Measurements from ENCODE around the gene PHF21A. TPM values are rescaled to one million over a fixed set of nuclear protein-coding genes. Genes with fewer than 3 reads are reported as not detected.

The PHF21A gene
- total and polyA plus RNA-seq, 10 of the 15 experiments (the other 5 are each of a cell fraction or from before 2014, with no cell fraction given), result 2.6 to 37.2 (median 16.0) TPM

GRCh38 chr11:45927332-45927683 is 193.9 kb downstream of the PHF21A start:
- Histone ChIP-seq H3K36me3 (ENCODE audit: control insufficient read depth in 2 of 2, insufficient read depth in 2 of 2, low read length in 1 of 2) (peaks cover 3 to 4% of the 10 kb centered on the region in 2 experiments; a peak in 1 of 4 replicates), H3K4me3 (no peak overlapping the region), H3K9ac (ENCODE audit: control insufficient read depth, insufficient read depth, low read length) (no peak overlapping the region), H3K9me3 (replicated peaks; ENCODE audit: control insufficient read depth, insufficient read depth, low read length) (no peaks in the 10 kb centered on the region; the same call in 2 of the 3 replicates), H3K27me3 (replicated peaks in 1 of 2; ENCODE audit: control insufficient read depth in 2 of 2, insufficient read depth in 2 of 2, low read length in 1 of 2) (peaks cover 4 to 14% of the 10 kb centered on the region in 2 experiments; a peak in 3 of 4 replicates), H3K27ac (ENCODE audit: control insufficient read depth, insufficient read depth) (no peak overlapping the region), H3K4me2 (ENCODE audit: control insufficient read depth, insufficient read depth) (no peak overlapping the region), H2AFZ (ENCODE audit: control insufficient read depth, low read depth, low read length) (no peak overlapping the region), H3K79me2 (ENCODE audit: control insufficient read depth, insufficient read depth, low read length) (no peaks in the 10 kb centered on the region), H4K20me1 (ENCODE audit: control insufficient read depth, insufficient read depth) (peaks cover 6% of the 10 kb centered on the region), H3K4me1 (ENCODE audit: control insufficient read depth, insufficient read depth, low read length) (peaks cover 26% of the 10 kb centered on the region)
- ChIA-PET POLR2A (interaction anchor here (0.8 to 1.5 kb wide), 2 partner anchors 9 to 11 kb away, joined by 3 to 6 read pairs; partner anchors contain the start of gene PEX16), RAD21 (ENCODE audit: unreplicated experiment) (no interaction called here), CTCF (interaction anchor here (1.4 to 1.5 kb wide), 2 partner anchors 38 to 84 kb away, joined by 3 to 7 read pairs; no protein-coding TSS in a partner anchor), SMC1A (ENCODE audit: uncharacterized antibody, unreplicated experiment) (no interaction called here)
- 65% methylated on average over 15 of the region's 15 CpGs for WGBS (ENCODE audit: insufficient coverage, insufficient replicate concordance, low lambda C conversion rate, missing lambda C conversion rate)
- ATAC-seq, result no peak
- TF ChIP-seq, protein P1, sequence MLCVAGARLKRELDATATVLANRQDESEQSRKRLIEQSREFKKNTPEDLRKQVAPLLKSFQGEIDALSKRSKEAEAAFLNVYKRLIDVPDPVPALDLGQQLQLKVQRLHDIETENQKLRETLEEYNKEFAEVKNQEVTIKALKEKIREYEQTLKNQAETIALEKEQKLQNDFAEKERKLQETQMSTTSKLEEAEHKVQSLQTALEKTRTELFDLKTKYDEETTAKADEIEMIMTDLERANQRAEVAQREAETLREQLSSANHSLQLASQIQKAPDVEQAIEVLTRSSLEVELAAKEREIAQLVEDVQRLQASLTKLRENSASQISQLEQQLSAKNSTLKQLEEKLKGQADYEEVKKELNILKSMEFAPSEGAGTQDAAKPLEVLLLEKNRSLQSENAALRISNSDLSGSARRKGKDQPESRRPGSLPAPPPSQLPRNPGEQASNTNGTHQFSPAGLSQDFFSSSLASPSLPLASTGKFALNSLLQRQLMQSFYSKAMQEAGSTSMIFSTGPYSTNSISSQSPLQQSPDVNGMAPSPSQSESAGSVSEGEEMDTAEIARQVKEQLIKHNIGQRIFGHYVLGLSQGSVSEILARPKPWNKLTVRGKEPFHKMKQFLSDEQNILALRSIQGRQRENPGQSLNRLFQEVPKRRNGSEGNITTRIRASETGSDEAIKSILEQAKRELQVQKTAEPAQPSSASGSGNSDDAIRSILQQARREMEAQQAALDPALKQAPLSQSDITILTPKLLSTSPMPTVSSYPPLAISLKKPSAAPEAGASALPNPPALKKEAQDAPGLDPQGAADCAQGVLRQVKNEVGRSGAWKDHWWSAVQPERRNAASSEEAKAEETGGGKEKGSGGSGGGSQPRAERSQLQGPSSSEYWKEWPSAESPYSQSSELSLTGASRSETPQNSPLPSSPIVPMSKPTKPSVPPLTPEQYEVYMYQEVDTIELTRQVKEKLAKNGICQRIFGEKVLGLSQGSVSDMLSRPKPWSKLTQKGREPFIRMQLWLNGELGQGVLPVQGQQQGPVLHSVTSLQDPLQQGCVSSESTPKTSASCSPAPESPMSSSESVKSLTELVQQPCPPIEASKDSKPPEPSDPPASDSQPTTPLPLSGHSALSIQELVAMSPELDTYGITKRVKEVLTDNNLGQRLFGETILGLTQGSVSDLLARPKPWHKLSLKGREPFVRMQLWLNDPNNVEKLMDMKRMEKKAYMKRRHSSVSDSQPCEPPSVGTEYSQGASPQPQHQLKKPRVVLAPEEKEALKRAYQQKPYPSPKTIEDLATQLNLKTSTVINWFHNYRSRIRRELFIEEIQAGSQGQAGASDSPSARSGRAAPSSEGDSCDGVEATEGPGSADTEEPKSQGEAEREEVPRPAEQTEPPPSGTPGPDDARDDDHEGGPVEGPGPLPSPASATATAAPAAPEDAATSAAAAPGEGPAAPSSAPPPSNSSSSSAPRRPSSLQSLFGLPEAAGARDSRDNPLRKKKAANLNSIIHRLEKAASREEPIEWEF (IDR thresholded peaks at IDR 0.05; ENCODE audit: insufficient replicate concordance, low read depth, low read length), result no peak
- TF ChIP-seq WRNIP1 (IDR thresholded peaks at IDR 0.05; ENCODE audit: borderline replicate concordance, low read depth, low read length), result no peak
- no peak for TF ChIP-seq MXI1 (IDR thresholded peaks at IDR 0.05; ENCODE audit: low read depth, low read length)
- TF ChIP-seq MLLT1 (IDR thresholded peaks at IDR 0.05), result no peak
- no peak for TF ChIP-seq ZNF384 (IDR thresholded peaks at IDR 0.05; ENCODE audit: borderline replicate concordance, low read depth, low read length)
- no peak for TF ChIP-seq ZBTB33 (IDR thresholded peaks at IDR 0.05)
- TF ChIP-seq SREBF2 (IDR thresholded peaks at IDR 0.05; ENCODE audit: low read length), result no peak
- no peak for TF ChIP-seq POU2F2 (IDR thresholded peaks at IDR 0.05; ENCODE audit: borderline replicate concordance, low read depth, low read length)
- no peak for TF ChIP-seq ZSCAN29 (IDR thresholded peaks at IDR 0.05)
- TF ChIP-seq HCFC1 (IDR thresholded peaks at IDR 0.05; ENCODE audit: low read length), result no peak
- TF ChIP-seq CHD1 (IDR thresholded peaks at IDR 0.05; ENCODE audit: low read depth, low read length), result no peak
- TF ChIP-seq CREM (IDR thresholded peaks at IDR 0.05; ENCODE audit: low read depth), result no peak
- no peak for TF ChIP-seq SMC3 (IDR thresholded peaks at IDR 0.05; ENCODE audit: borderline replicate concordance, low read length)
- no peak for TF ChIP-seq MEF2A (IDR thresholded peaks at IDR 0.05; ENCODE audit: insufficient read depth, low read depth, low read length)
- no peak for TF ChIP-seq ZNF622 (IDR thresholded peaks at IDR 0.05)
- TF ChIP-seq JUNB (IDR thresholded peaks at IDR 0.05), result no peak
- no peak for FAIRE-seq
- DNase-seq (ENCODE audit: low read depth, low spot score), result no peak
- intact Hi-C loops (cut with micrococcal nuclease; ENCODE audit: unreplicated experiment) (no loop called here), in situ Hi-C loops (cut with MboI) (no loop called here)
- BruUV-seq (replicated peaks), result no TSS peak

Data from GM12878 (cell line).